Measurements from ENCODE around the gene AGPAT2.

AGPAT2 gene

GRCh38 chr9:136673088-136673974 lies 13.9 kb downstream of the AGPAT2 start:
- no peak for DNase-seq (ENCODE audit: low spot score)

- DNase-seq (ENCODE audit: low spot score): no peak
These were observed 14.7 kb downstream of the AGPAT2 start for GRCh38 chr9:136672431-136673087.

GRCh38 chr9:136671646-136672430 lies 15.4 kb downstream of the AGPAT2 start:
- DNase-seq (ENCODE audit: low spot score): no peak

GRCh38 chr9:136671254-136671614 lies 16.0 kb downstream of the AGPAT2 start:
- no peak for DNase-seq (ENCODE audit: low spot score)

- no peak for DNase-seq (ENCODE audit: low spot score)
These were observed 16.5 kb downstream of the AGPAT2 start for GRCh38 chr9:136670576-136671253.

- no peak for DNase-seq (ENCODE audit: low spot score)
These were observed 17.3 kb downstream of the AGPAT2 start for GRCh38 chr9:136669791-136670464.

GRCh38 chr9:136668983-136669790 lies 18.1 kb downstream of the AGPAT2 start:
- no peak for DNase-seq (ENCODE audit: low spot score)

- DNase-seq (ENCODE audit: low spot score): no peak
These were observed 19.1 kb downstream of the AGPAT2 start for GRCh38 chr9:136667940-136668760.

GRCh38 chr9:136667214-136667939 lies 19.9 kb downstream of the AGPAT2 start:
- no peak for DNase-seq (ENCODE audit: low spot score)

- DNase-seq (ENCODE audit: low spot score): no peak
These were observed 20.7 kb downstream of the AGPAT2 start for GRCh38 chr9:136666372-136667213.

GRCh38 chr9:136665704-136666371 lies 21.4 kb downstream of the AGPAT2 start:
- no peak for DNase-seq (ENCODE audit: low spot score)

GRCh38 chr9:136665111-136665703 lies 22.1 kb downstream of the AGPAT2 start:
- DNase-seq (ENCODE audit: low spot score): no peak

- no peak for DNase-seq (ENCODE audit: low spot score)
These were observed 23.0 kb downstream of the AGPAT2 start for GRCh38 chr9:136664000-136664915.

GRCh38 chr9:136662656-136663581 lies 24.3 kb downstream of the AGPAT2 start, which contains the start of gene EGFL7:
TSS of gene EGFL7 (plus strand) at chr9:136662916. CDS start at chr9:136668283, 5,367 bp downstream.
- DNase-seq (ENCODE audit: low spot score): no peak

GRCh38 chr9:136662326-136662655 lies 25.0 kb downstream of the AGPAT2 start:
- DNase-seq (ENCODE audit: low spot score): no peak
